Transverse colon (tissue), 4 donors: Measurements from ENCODE around the gene TRAF2. TPM values are rescaled to one million over a fixed set of nuclear protein-coding genes. Genes with fewer than 3 reads are reported as not detected.

Experiments used
- DNase-seq: peaks from one replicate; pipeline ENCODE4 v3.0.0-alpha.2; 2019
- H3K27ac ChIP-seq, 4 donors: fragments of 200-600 bp; sonication (generic); 2 replicates each; pipeline ENCODE4 v1.5.1; 2016 to 2018; ENCODE audit warnings: inconsistent platforms in 4 of 4
- H3K27me3 ChIP-seq: fragments of 200-600 bp; sonication (generic); 2 replicates; pipeline ENCODE4 v1.5.1; 2017; ENCODE audit warnings: inconsistent platforms
- H3K36me3 ChIP-seq, 4 donors: fragments of 200-600 bp; sonication (generic); 2 replicates each; pipeline ENCODE4 v1.5.1; 2017 to 2019; ENCODE audit warnings: inconsistent platforms in 4 of 4
- H3K4me1 ChIP-seq, 4 donors: fragments of 200-600 bp; sonication (generic); 2 replicates each; pipeline ENCODE4 v1.5.1; 2017 to 2020; ENCODE audit warnings: inconsistent platforms in 4 of 4
- H3K4me3 ChIP-seq, 4 donors: fragments of 200-600 bp; sonication (generic); 1 replicate in 1 of 4; 2 replicates in 3 of 4; pipeline versions ENCODE4 v1.5.1 to v1.6.1; 2017 to 2019; ENCODE audit warnings: inconsistent platforms in 4 of 4
- H3K9me3 ChIP-seq, 2 donors: fragments of 200-600 bp; sonication (generic); 2 replicates each; pipeline ENCODE4 v1.5.1; 2017 to 2019; ENCODE audit warnings: inconsistent platforms in 2 of 2
- CTCF ChIP-seq, 5 experiments: fragments of 200-600 bp in 3 of 5; fragments of 450-650 bp in 2 of 5; sonication (generic) in 3 of 5; IDR thresholded peaks; 1 replicate in 2 of 5; 2 replicates in 3 of 5; pipeline ENCODE4 v1.5.1; 2016 to 2017; ENCODE audit warnings: antibody characterized with exemption in 5 of 5, inconsistent platforms in 3 of 5, mild to moderate bottlenecking in 2 of 5, moderate library complexity in 1 of 5
- EP300 ChIP-seq: sonication (generic); formaldehyde crosslinking; IDR thresholded peaks from one replicate; pipeline ENCODE4 v1.6.1; 2017; ENCODE audit warnings: antibody characterized with exemption, low read depth
- POLR2A ChIP-seq: fragments of 450-650 bp; IDR thresholded peaks from one replicate; pipeline ENCODE4 v1.6.1; 2016; ENCODE audit warnings: antibody characterized with exemption, mild to moderate bottlenecking, moderate library complexity
- POLR2AphosphoS5 ChIP-seq, 3 donors: sonication (generic); formaldehyde crosslinking; IDR thresholded peaks; one replicate each; pipeline ENCODE4 v1.6.1; 2016; ENCODE audit warnings: antibody characterized with exemption in 3 of 3
- WGBS, 2 donors: methylation state at CpG; one replicate each; pipeline ENCODE4 v1.1.5; 2018; ENCODE audit warnings: low coverage in 1 of 2; 5-methylcytosine and 5-hydroxymethylcytosine counted together
- in situ Hi-C, 4 donors: fragments of 200-750 bp; cut with MboI; loops; one replicate each; pipeline versions ENCODE4 v1.15.0 to v1.15.1; 2017; ENCODE audit warnings: low sequenced_read_pairs in 3 of 4, low pct_ligation_motif_present in 1 of 4, low pct_unique_long_range_greater_than_20kb in 1 of 4
- intact Hi-C: fragments of 100-400 bp; cut with DNase I; formaldehyde crosslinking; loops from one replicate; pipeline ENCODE4 v1.15.1; 2023; ENCODE audit warnings: low total_unique reads
- total RNA-seq, 4 donors: library from RNA; depleted of rRNA; stranded (reverse); fragments of >200 nt; gene quantifications; one replicate each; pipeline ENCODE4 v1.1.0, GENCODE V29; 2016

The TRAF2 gene
- total RNA-seq, 4 donors from 2014 or later, result 12.5 to 60.6 (median 13.8) TPM

GRCh38 chr9:136945333-136946227 lies 59.3 kb downstream of the TRAF2 start:
- intact Hi-C loops (loop anchor here (5.0 to 10.0 kb wide), 2 partner anchors 81 to 87 kb away; partner anchors contain the start of genes EDF1 and FUT7), in situ Hi-C loops (no loop called here)
- no peak for DNase-seq
- TF ChIP-seq POLR2AphosphoS5 (IDR thresholded peaks at IDR 0.05) (no peak), EP300 (no peak), CTCF (IDR thresholded peaks at IDR 0.05) (no peak), POLR2A (no peak)
- no peaks in the 10 kb centered on the region for H3K27me3 ChIP-seq
- H3K27ac ChIP-seq, result peak overlapping the region in 1 of 4 donors; percentile 96
- H3K36me3 ChIP-seq, result peaks cover 0 to 20% (median 11%) of the 10 kb centered on the region in 4 donors
- no peaks in the 10 kb centered on the region for H3K9me3 ChIP-seq
- H3K4me3 ChIP-seq, result no peak overlapping the region
- peaks cover 10 to 42% (median 28%) of the 10 kb centered on the region in 4 donors for H3K4me1 ChIP-seq
- 80 to 85% methylated on average over 1 to 29 of the region's 30 CpGs for WGBS, 2 donors

GRCh38 chr9:136946228-136947027 lies 60.1 kb downstream of the TRAF2 start:
- Histone ChIP-seq H3K4me1 (peaks cover 10 to 47% (median 33%) of the 10 kb centered on the region in 4 donors), H3K4me3 (no peak overlapping the region)
- WGBS, 2 donors, result 87% methylated on average over 25 of the region's 27 CpGs; no CpG with 5 or more reads in 1 of the 2 donors

GRCh38 chr9:136947028-136947891 lies 60.9 kb downstream of the TRAF2 start:
- Histone ChIP-seq H3K4me1 (peaks cover 10 to 47% (median 33%) of the 10 kb centered on the region in 4 donors), H3K27ac (peak overlapping the region in 3 of 4 donors; percentile 90 to 93 (median 93)), H3K27me3 (no peaks in the 10 kb centered on the region), H3K9me3 (no peaks in the 10 kb centered on the region), H3K4me3 (no peak overlapping the region), H3K36me3 (peaks cover 0 to 5% (median 3%) of the 10 kb centered on the region in 4 donors)
- no peak for TF ChIP-seq POLR2A
- TF ChIP-seq POLR2AphosphoS5 (IDR thresholded peaks at IDR 0.05), result no peak
- TF ChIP-seq CTCF (IDR thresholded peaks at IDR 0.05), result no peak
- no peak for TF ChIP-seq EP300
- intact Hi-C loops (loop anchor here (5.0 to 10.0 kb wide), 2 partner anchors 82 to 85 kb away; partner anchors contain the start of genes EDF1 and FUT7), in situ Hi-C loops (no loop called here)
- WGBS, 2 donors, result 73% methylated on average over 24 of the region's 26 CpGs; no CpG with 5 or more reads in 1 of the 2 donors
- DNase-seq, result no peak

More at GRCh38 chr9:136946228-136947027, 60.1 kb downstream of the TRAF2 start:
- in situ Hi-C loops (no loop called here), intact Hi-C loops (loop anchor here (5.0 to 10.0 kb wide), 2 partner anchors 82 to 86 kb away; partner anchors contain the start of genes EDF1 and FUT7)
- DNase-seq, result no peak
- Histone ChIP-seq H3K27ac (no peak overlapping the region), H3K9me3 (no peaks in the 10 kb centered on the region), H3K27me3 (no peaks in the 10 kb centered on the region), H3K36me3 (peaks cover 0 to 12% (median 9%) of the 10 kb centered on the region in 4 donors)
- TF ChIP-seq CTCF (IDR thresholded peaks at IDR 0.05) (no peak), POLR2AphosphoS5 (IDR thresholded peaks at IDR 0.05) (no peak), POLR2A (no peak), EP300 (no peak)
